GM12864 (cell line): ENCODE results near the gene OR2T8.

Experiments used
- DNase-seq: peaks from one replicate; pipeline ENCODE4 v3.0.0-alpha.2; 2011; ENCODE audit warnings: low read depth
- H3K4me3 ChIP-seq: 2 replicates; pipeline ENCODE4 v1.5.1; 2011; ENCODE audit warnings: mild to moderate bottlenecking, low read depth, low read length, control low read depth
- CTCF ChIP-seq: IDR thresholded peaks from 2 replicates; pipeline ENCODE4 v1.5.1; 2011; ENCODE audit warnings: low read depth, mild to moderate bottlenecking, moderate library complexity, low read length, control low read depth, inconsistent platforms; ENCODE audit errors: missing control alignments

The OR2T8 gene

GRCh38 chr1:247919952-247920351 is at the start of gene OR2T8:
TSS of gene OR2T8 (plus strand) at chr1:247920252. CDS start at chr1:247921018, 766 bp downstream.
- no peak for DNase-seq
- TF ChIP-seq CTCF, result no peak
- H3K4me3 ChIP-seq, result no peak within 1 kb of the TSS

- no peak overlapping the region for H3K4me3 ChIP-seq
- no peak for DNase-seq
- no peak for TF ChIP-seq CTCF
Measured at GRCh38 chr1:247883346-247883745, 36.7 kb upstream of the OR2T8 start.

GRCh38 chr1:247884797-247885413 is 35.1 kb upstream of the OR2T8 start:
- TF ChIP-seq CTCF, result no peak
- no peak overlapping the region for H3K4me3 ChIP-seq
- no peak for DNase-seq

- no peak within 1 kb of the TSS for H3K4me3 ChIP-seq
- no peak for TF ChIP-seq CTCF
- DNase-seq, result no peak
Measured at GRCh38 chr1:247895163-247895637, 24.9 kb upstream of the OR2T8 start, which contains the start of gene OR2W3. TSS of gene OR2W3 (plus strand) at chr1:247895587. CDS start at chr1:247895587, 0 bp downstream.

GRCh38 chr1:247895976-247896375 is 24.1 kb upstream of the OR2T8 start:
- no peak overlapping the region for H3K4me3 ChIP-seq
- no peak for DNase-seq
- no peak for TF ChIP-seq CTCF

- no peak for DNase-seq
Measured at GRCh38 chr1:247904122-247904521, 15.9 kb upstream of the OR2T8 start.

More at GRCh38 chr1:247904122-247904521, 15.9 kb upstream of the OR2T8 start:
- TF ChIP-seq CTCF, result no peak
- no peak overlapping the region for H3K4me3 ChIP-seq
